Measurements from ENCODE around the gene UNC80.
"Not testable (repeated sequence)": the region's sequence is repeated elsewhere in the genome, so short reads cannot be mapped to it uniquely, and the experiment has no call there.

The UNC80 gene

DNA sequence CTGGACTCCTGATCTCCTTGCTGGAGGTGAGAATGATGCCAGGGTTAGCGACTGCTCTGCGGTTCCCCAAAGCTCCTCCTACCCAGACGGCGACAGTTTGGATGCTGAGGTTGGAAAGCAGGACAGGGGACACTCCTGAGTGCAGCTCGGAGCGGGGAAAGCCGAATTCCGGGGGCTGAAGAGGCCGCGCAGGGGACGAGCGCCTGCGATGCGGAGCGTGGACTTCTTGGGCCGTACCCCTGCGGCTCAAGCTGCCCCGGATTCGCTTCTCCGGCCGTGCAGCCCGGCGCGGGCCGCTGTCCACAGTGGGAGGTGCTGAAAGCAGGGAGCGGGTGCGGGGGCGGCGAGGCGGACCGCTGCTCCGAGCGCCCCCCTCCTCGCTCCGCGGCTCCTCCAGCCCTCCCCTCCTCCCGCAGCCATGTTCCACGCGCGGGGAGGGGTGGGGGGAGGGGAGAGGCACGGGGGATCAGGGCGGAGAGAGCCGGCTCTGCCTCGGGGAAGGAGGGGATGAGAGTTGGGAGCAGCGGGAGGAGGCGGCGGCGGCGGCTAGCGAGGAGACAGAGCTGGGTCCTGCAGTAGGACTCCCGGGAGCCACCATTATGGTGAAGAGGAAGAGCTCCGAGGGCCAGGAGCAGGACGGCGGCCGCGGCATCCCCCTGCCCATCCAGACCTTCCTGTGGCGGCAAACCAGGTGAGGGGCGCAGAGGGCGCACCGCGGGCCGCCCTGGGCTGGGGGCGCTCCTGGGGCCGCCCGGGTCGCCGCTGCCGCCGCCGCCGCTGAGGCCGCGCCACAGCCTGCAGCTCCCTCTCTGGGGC is at the start of gene UNC80:
UNC80 (plus strand) TSS at position 359 of the 816 bp plus-strand sequence; CDS start at position 600, 241 bp downstream.
- DNase-seq, result no peak

DNA sequence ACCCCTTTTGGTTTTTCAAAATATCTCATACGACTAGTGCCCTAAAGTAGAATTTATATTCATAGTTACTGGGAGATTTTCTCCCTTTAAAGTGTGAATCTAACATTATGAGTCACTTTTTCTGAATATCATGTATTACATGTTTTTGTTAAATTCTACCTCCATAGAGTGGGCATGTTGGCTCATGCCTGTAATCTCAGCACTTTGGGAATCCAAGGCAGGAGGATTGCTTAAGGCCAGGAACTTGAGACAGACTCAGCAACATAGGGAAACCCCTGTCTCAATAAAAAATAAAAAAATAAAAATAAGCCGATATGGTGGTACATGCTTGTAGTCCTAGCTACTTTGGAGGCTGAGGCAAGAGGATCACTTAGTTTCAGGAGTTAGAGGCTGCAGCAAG is 45.3 kb upstream of the UNC80 start:
- DNase-seq, result no peak

DNA sequence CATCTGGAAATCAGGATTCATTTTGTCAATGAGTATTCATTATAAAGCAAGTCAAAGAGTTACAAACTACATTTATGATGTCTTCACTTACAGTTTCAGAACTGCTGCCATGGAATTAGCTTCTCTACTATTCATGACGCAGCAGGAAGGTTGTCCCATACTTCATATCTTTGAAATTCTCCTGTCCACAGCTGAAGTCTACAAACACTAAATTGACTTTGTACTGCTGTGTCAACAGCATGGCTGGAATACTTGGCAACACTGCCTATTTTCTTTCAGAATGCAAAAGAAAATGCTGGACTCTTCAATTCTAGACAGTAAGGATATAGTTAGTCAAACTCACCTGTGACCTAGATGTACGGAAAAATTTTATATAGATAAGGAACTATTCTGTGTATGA is 44.6 kb upstream of the UNC80 start:
- no peak for DNase-seq

GRCh38 chr2:209734805-209735204 is 36.8 kb upstream of the UNC80 start:
- DNase-seq, result no peak

DNA sequence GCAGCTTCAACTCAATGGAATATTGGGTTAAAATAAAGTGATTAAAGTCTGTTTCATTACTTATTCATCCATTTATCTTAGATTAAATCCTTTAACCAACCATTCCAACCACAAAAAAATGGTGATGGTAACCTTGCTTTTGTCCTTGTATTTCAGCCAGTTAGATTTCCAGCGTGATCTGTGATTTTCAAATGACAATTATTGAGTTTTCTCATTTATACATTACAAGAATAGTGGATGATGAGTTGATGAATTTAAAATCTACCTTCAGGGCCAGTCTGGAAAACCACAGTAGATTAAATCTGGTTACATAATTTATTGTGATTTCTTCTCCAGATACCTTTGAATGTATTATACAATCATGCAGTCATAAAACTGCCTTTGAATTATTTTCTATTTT is 29.7 kb upstream of the UNC80 start:
- no peak for DNase-seq

GRCh38 chr2:209753020-209753419 is 18.6 kb upstream of the UNC80 start:
- DNase-seq, result no peak

DNA sequence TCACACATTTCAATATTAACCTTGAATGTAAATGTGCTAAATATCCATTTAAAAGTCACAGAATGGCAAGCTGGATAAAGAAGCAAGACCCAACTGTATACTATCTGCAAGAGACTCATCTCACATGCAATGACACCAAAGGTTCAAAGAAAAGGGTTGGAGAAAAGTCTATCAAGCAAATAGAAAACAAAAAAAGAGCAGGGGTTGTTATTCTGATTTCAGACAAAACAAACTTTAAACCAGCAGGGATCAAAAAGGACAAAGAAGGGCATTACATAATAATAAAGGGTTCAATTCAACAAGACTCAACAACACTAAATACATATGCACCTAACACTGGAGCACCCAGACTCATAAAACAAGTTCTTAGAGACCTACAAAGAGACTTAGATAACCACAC is 14.5 kb upstream of the UNC80 start:
- DNase-seq, result no peak

DNA sequence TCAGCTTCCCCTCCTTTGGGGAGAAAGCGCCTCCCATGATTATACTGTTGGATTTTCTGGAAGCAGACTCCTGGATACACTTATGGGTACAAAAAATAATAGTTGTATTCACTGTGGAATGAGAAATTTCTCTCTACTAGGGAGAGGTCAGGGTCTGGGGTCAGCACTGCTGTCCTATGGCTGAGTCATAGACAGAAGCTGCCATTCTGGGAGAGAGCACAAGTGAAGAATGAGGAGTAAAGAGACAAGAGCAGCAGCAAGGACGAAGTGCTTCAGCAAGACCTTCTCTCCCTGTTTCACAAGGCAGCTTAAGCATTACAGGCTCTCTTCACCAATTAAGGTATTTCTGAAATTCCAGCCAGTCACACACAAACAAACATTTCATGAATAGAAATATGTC is 10.1 kb upstream of the UNC80 start:
- DNase-seq, result no peak

DNA sequence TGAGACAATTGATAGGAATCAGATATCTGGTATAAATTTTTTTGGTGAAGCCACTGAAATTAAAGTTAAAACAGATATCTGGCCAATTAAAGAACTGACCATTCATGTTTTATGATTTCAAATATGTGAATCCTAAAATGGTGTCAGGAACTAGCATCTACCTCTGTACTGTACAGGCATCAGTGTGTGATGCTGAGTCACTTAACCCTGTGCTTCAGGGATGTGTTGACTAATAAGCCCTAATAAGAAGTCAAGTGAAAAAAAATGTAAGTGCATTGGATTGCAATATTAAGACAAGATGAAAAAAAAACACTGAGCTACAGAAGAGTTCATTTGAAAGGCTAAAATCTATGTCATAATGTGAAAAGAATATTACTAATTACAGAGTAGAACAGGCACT is 9.1 kb upstream of the UNC80 start:
- no peak for DNase-seq

- DNase-seq, result no peak
These were observed 8.5 kb upstream of the UNC80 start for GRCh38 chr2:209763106-209763505.

DNA sequence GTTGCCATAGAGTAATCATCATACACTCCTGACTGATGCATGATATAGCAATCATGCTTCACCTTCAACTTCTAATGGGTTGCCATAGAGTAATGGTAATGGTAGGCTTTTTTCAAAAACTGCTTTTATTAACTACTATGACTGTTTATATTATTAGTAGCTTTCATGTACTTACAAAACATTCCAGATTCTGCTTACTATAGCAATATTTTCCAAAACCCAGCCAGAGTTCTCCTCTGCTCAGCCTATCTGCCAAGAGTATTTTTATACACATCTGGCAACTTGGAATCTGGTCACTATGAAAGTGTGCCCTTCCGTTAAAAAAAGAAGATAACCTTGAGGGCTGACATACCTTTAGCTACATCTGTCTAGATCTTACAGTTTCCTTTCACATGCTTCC is 5.0 kb upstream of the UNC80 start:
- DNase-seq, result no peak

- no peak for DNase-seq
These were observed 4.3 kb upstream of the UNC80 start for GRCh38 chr2:209767316-209767715.

DNA sequence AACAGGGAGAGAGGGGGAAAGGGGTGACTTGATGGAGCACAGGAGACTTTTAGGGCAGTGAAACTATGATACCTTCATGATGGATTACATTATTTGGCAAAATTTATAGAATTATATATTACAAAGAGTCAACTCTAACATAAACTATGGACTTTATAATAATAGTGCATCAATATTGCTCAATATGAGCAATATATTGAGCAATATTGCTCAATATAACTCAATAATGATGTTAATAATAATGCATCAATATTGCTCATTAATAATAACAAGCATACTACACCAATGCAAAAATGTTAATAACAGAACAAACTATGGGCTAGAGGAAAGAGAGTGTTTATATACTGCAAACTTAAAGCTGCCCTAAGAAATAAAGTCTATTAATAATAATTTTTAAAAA is 3.1 kb upstream of the UNC80 start:
- no peak for DNase-seq

DNA sequence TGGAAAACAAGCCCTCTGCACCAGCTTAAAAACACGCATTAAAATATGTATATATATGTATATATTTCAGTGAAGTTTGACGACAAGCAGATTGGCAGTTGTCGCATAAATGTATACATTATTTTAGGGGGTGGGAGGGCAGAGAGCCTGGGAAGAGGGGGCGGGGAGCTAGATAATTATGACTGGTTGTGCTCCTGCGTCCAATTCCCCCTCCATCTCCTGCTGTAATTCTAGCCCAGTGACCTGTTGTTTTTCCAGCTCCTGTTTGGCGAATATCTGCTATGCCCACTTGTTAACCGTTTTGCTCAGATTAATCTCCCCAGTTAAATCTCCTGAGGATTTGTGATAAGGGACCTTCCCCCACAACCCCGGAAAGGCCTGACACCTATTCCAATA is 656 bp downstream of the UNC80 start:
- no peak for DNase-seq

GRCh38 chr2:209773377-209773776 is 1.7 kb downstream of the UNC80 start:
- no peak for DNase-seq

GRCh38 chr2:209787416-209787815 is 15.8 kb downstream of the UNC80 start:
- DNase-seq, result no peak

GRCh38 chr2:209788925-209789324 is 17.3 kb downstream of the UNC80 start:
- no peak for DNase-seq

GRCh38 chr2:209790066-209790728 is 18.6 kb downstream of the UNC80 start:
- no peak for DNase-seq

- no peak for DNase-seq
These were observed 19.5 kb downstream of the UNC80 start for GRCh38 chr2:209791151-209791550.

DNA sequence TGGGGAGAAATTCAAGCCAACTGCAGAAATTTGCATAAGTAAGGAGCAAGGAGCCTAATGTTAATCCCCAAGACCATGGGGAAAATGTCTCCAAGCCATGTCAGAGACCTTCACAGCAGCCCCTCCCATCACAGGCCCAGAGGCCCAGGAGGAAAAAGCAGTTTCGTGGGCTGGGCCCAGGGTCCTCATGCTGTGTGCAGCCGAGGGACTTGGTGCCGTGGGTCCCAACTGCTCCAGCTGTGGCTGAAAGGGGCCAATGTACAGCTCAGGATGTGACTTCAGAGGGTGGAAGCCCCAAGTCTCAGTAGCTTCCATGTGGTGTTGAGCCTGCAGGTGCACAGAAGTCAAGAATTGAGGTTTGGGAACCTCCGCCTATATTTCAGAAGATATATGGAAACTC is 23.8 kb downstream of the UNC80 start:
- DNase-seq, result not testable (repeated sequence)

- no peak for DNase-seq
These were observed 33.7 kb downstream of the UNC80 start for GRCh38 chr2:209805351-209805750.

- DNase-seq, result no peak
These were observed 34.7 kb downstream of the UNC80 start for GRCh38 chr2:209806318-209806717.

DNA sequence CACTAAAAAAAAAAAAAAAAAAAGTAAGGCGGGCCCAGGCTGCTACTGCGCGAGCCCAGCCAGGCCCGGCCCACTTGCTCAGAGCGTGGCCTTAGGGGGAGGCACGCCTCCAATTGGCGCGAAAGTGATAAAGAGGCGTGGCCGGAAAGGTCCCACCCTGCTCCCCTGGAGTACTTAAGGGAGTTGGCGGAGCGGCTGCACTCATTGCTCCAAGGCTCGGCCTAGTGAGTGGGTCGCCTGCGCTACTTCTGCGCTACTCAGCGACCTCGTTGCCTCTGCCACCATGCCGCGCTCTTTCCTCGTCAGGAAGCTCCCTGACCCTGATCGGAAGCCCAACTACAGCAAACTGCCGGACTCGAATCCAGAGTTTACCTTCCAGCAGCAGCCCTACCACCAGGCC is 36.9 kb downstream of the UNC80 start:
- no peak for DNase-seq

- DNase-seq, result no peak
These were observed 37.6 kb downstream of the UNC80 start for GRCh38 chr2:209809256-209809655.

GRCh38 chr2:209817844-209818271 is 46.2 kb downstream of the UNC80 start:
- no peak for DNase-seq

Data from activated T-cell treated with anti-CD3 and anti-CD28 coated beads for 4 hours (primary cell).